Breast epithelium (tissue), 4 donors: Measurements from ENCODE around the gene GPN3. TPM values are rescaled to one million over a fixed set of nuclear protein-coding genes. Genes with fewer than 3 reads are reported as not detected.
"Not testable (repeated sequence)": the region's sequence is repeated elsewhere in the genome, so short reads cannot be mapped to it uniquely, and the experiment has no call there.

Experiments
- DNase-seq, 2 donors: peaks; one replicate each; pipeline ENCODE4 v3.0.0-alpha.2; 2019; ENCODE audit warnings: low spot score in 2 of 2
- H3K27ac ChIP-seq, 2 donors: fragments of 200-600 bp; sonication (generic) in 1 of 2; one replicate each; pipeline ENCODE4 v1.5.1; 2016 to 2019; ENCODE audit warnings: mild to moderate bottlenecking in 1 of 2
- H3K27me3 ChIP-seq, 2 donors: fragments of 200-600 bp; sonication (generic) in 1 of 2; one replicate each; pipeline versions ENCODE4 v1.5.1 to v1.6.0; 2017 to 2019; ENCODE audit warnings: control low read depth in 1 of 2, mild to moderate bottlenecking in 1 of 2
- H3K36me3 ChIP-seq: fragments of 200-600 bp; one replicate; pipeline ENCODE4 v1.5.1; 2019
- H3K4me1 ChIP-seq, 2 donors: fragments of 200-600 bp; sonication (generic); one replicate each; pipeline ENCODE4 v1.5.1; 2016 to 2019; ENCODE audit warnings: control low read depth in 1 of 2
- H3K4me3 ChIP-seq, 3 donors: fragments of 200-600 bp; sonication (generic); 1 replicate in 2 of 3; 2 replicates in 1 of 3; pipeline ENCODE4 v1.5.1; 2016 to 2019; ENCODE audit warnings: mild to moderate bottlenecking in 3 of 3, moderate library complexity in 2 of 3
- H3K9me3 ChIP-seq, 2 donors: fragments of 200-600 bp; sonication (generic) in 1 of 2; one replicate each; pipeline ENCODE4 v1.5.1; 2016 to 2019; ENCODE audit warnings: control low read depth in 1 of 2
- CTCF ChIP-seq, 3 donors: fragments of 450-650 bp; IDR thresholded peaks; one replicate each; pipeline ENCODE4 v1.5.1; 2016 to 2017; ENCODE audit warnings: antibody characterized with exemption in 3 of 3, mild to moderate bottlenecking in 3 of 3, moderate library complexity in 3 of 3
- POLR2A ChIP-seq: fragments of 450-650 bp; IDR thresholded peaks from one replicate; pipeline ENCODE4 v1.6.1; 2016; ENCODE audit warnings: antibody characterized with exemption, mild to moderate bottlenecking, moderate library complexity
- POLR2AphosphoS5 ChIP-seq, 3 donors: sonication (generic); formaldehyde crosslinking; IDR thresholded peaks; one replicate each; pipeline ENCODE4 v1.6.1; 2017; ENCODE audit warnings: antibody characterized with exemption in 3 of 3
- intact Hi-C: fragments of 100-400 bp; cut with DNase I; formaldehyde crosslinking; loops from one replicate; pipeline ENCODE4 v1.15.1; 2023; ENCODE audit warnings: low total_unique reads
- total RNA-seq, 3 donors: library from RNA; depleted of rRNA; stranded (reverse); fragments of >200 nt; gene quantifications; one replicate each; pipeline ENCODE4 v1.1.0, GENCODE V29; 2016

The GPN3 gene
- total RNA-seq, 3 donors from 2014 or later: 19.8 to 31.0 (median 21.0) TPM

GRCh38 chr12:110498984-110499706, 31.1 kb upstream of the GPN3 start:
- no peak for DNase-seq
- intact Hi-C loops: no loop called here
- H3K4me3 ChIP-seq: no peak overlapping the region
- TF ChIP-seq POLR2A (no peak), POLR2AphosphoS5 (IDR thresholded peaks at IDR 0.05) (no peak)
- H3K36me3 ChIP-seq: no peaks in the 10 kb centered on the region
- H3K27ac ChIP-seq: no peak overlapping the region
- H3K4me1 ChIP-seq: peaks cover 0 to 3% of the 10 kb centered on the region in 2 donors
- H3K9me3 ChIP-seq: no peaks in the 10 kb centered on the region
- no peaks in the 10 kb centered on the region for H3K27me3 ChIP-seq

GRCh38 chr12:110475426-110475825, 7.4 kb upstream of the GPN3 start:
- no peaks in the 10 kb centered on the region for H3K4me1 ChIP-seq
- no peaks in the 10 kb centered on the region for H3K9me3 ChIP-seq
- no peaks in the 10 kb centered on the region for H3K36me3 ChIP-seq
- intact Hi-C loops: no loop called here
- H3K4me3 ChIP-seq: no peak overlapping the region
- H3K27me3 ChIP-seq: no peaks in the 10 kb centered on the region
- no peak overlapping the region for H3K27ac ChIP-seq
- TF ChIP-seq CTCF (IDR thresholded peaks at IDR 0.05): no peak
- TF ChIP-seq POLR2AphosphoS5 (IDR thresholded peaks at IDR 0.05): no peak
- TF ChIP-seq POLR2A: no peak
- no peak for DNase-seq

- no peaks in the 10 kb centered on the region for H3K4me1 ChIP-seq
- DNase-seq: no peak
- TF ChIP-seq POLR2A (peak; percentile 72), CTCF (IDR thresholded peaks at IDR 0.05) (no peak), POLR2AphosphoS5 (IDR thresholded peaks at IDR 0.05) (no peak)
- no peaks in the 10 kb centered on the region for H3K9me3 ChIP-seq
- H3K4me3 ChIP-seq: peak overlapping the region; percentile 68 to 86 (median 84)
- H3K27me3 ChIP-seq: no peaks in the 10 kb centered on the region
- no peaks in the 10 kb centered on the region for H3K36me3 ChIP-seq
- peak overlapping the region; percentile 92 to 97 for H3K27ac ChIP-seq
- intact Hi-C loops: no loop called here
Observed at GRCh38 chr12:110467847-110468213, 227 bp downstream of the GPN3 start.

- H3K4me3 ChIP-seq: peak overlapping the region in 2 of 3 donors; percentile 84 to 86
- TF ChIP-seq CTCF (IDR thresholded peaks at IDR 0.05) (no peak), POLR2AphosphoS5 (IDR thresholded peaks at IDR 0.05) (no peak), POLR2A (no peak)
- H3K9me3 ChIP-seq: no peaks in the 10 kb centered on the region
- intact Hi-C loops: no loop called here
- H3K4me1 ChIP-seq: no peaks in the 10 kb centered on the region
- H3K36me3 ChIP-seq: no peaks in the 10 kb centered on the region
- no peaks in the 10 kb centered on the region for H3K27me3 ChIP-seq
- H3K27ac ChIP-seq: no peak overlapping the region
- DNase-seq: no peak
Observed at GRCh38 chr12:110466791-110467190, 1.3 kb downstream of the GPN3 start.

GRCh38 chr12:110465765-110466164, 2.3 kb downstream of the GPN3 start:
- H3K4me1 ChIP-seq, H3K36me3 ChIP-seq, H3K9me3 ChIP-seq, H3K27ac ChIP-seq, H3K27me3 ChIP-seq, H3K4me3 ChIP-seq, intact Hi-C loops: not testable (repeated sequence)
- DNase-seq: peak in 1 of 2 donors; percentile 11

GRCh38 chr12:110465024-110465423, 3.0 kb downstream of the GPN3 start:
- TF ChIP-seq CTCF (IDR thresholded peaks at IDR 0.05) (no peak), POLR2A (no peak), POLR2AphosphoS5 (IDR thresholded peaks at IDR 0.05) (no peak)
- no peak overlapping the region for H3K27ac ChIP-seq
- no peak overlapping the region for H3K4me3 ChIP-seq
- intact Hi-C loops: no loop called here
- no peak for DNase-seq
- no peaks in the 10 kb centered on the region for H3K36me3 ChIP-seq
- H3K4me1 ChIP-seq: no peaks in the 10 kb centered on the region
- H3K27me3 ChIP-seq: no peaks in the 10 kb centered on the region
- no peaks in the 10 kb centered on the region for H3K9me3 ChIP-seq

- H3K36me3 ChIP-seq, intact Hi-C loops, DNase-seq: not testable (repeated sequence)
Observed at GRCh38 chr12:110461189-110461588, 6.9 kb downstream of the GPN3 start.

More at GRCh38 chr12:110461189-110461588, 6.9 kb downstream of the GPN3 start:
- not testable (repeated sequence) for H3K27ac ChIP-seq, H3K27me3 ChIP-seq, H3K9me3 ChIP-seq, H3K4me3 ChIP-seq, H3K4me1 ChIP-seq
